Liver (tissue), 9 donors: ENCODE results near the gene ATXN3. TPM values are rescaled to one million over a fixed set of nuclear protein-coding genes. Genes with fewer than 3 reads are reported as not detected.

Source experiments
- DNase-seq: peaks from one replicate; pipeline ENCODE4 v3.0.0-alpha.2; 2017; ENCODE audit warnings: low spot score
- H3K27ac ChIP-seq, 2 donors: one replicate each; pipeline ENCODE4 v1.7.0; 2013; ENCODE audit warnings: inconsistent platforms in 2 of 2, low read length in 2 of 2, control low read depth in 1 of 2, low read depth in 1 of 2, mild to moderate bottlenecking in 1 of 2
- H3K27me3 ChIP-seq, 4 donors: one replicate each; pipeline versions ENCODE4 v1.6.1 to v1.7.0; 2013; ENCODE audit warnings: low read length in 3 of 4, inconsistent platforms in 1 of 4, mild to moderate bottlenecking in 1 of 4, moderate library complexity in 1 of 4; ENCODE audit not compliant: control insufficient read depth in 4 of 4, insufficient read depth in 4 of 4
- H3K36me3 ChIP-seq, 4 donors: one replicate each; pipeline versions ENCODE4 v1.6.1 to v1.7.0; 2013; ENCODE audit warnings: low read length in 3 of 4, mild to moderate bottlenecking in 3 of 4, low read depth in 1 of 4, moderate library complexity in 1 of 4; ENCODE audit not compliant: control insufficient read depth in 4 of 4, insufficient read depth in 3 of 4
- H3K4me1 ChIP-seq, 4 donors: one replicate each; pipeline versions ENCODE4 v1.6.1 to v1.7.0; 2013; ENCODE audit warnings: low read length in 3 of 4, mild to moderate bottlenecking in 3 of 4, moderate library complexity in 1 of 4; ENCODE audit not compliant: control insufficient read depth in 4 of 4, insufficient read depth in 4 of 4
- H3K4me3 ChIP-seq, 3 donors: one replicate each; pipeline versions ENCODE4 v1.6.1 to v1.7.0; 2013; ENCODE audit warnings: low read length in 3 of 3, control low read depth in 1 of 3, low read depth in 1 of 3, mild to moderate bottlenecking in 1 of 3
- H3K9ac ChIP-seq, 2 donors: one replicate each; pipeline ENCODE4 v1.7.0; 2013; ENCODE audit warnings: low read length in 2 of 2, mild to moderate bottlenecking in 2 of 2, moderate library complexity in 2 of 2, control low read depth in 1 of 2, low read depth in 1 of 2
- H3K9me3 ChIP-seq, 4 donors: one replicate each; pipeline versions ENCODE4 v1.6.1 to v1.7.0; 2013; ENCODE audit warnings: low read length in 3 of 4; ENCODE audit not compliant: control insufficient read depth in 4 of 4
- EGR1 ChIP-seq, 2 donors: IDR thresholded peaks; 2 replicates each; pipeline ENCODE4 v1.6.1; 2016 to 2018; ENCODE audit warnings: antibody characterized with exemption in 2 of 2, low read depth in 2 of 2
- FOXA1 ChIP-seq: IDR thresholded peaks from 2 replicates; pipeline ENCODE4 v1.6.1; 2016; ENCODE audit warnings: antibody characterized with exemption
- FOXA2 ChIP-seq: IDR thresholded peaks from 2 replicates; pipeline ENCODE4 v1.6.1; 2016; ENCODE audit warnings: antibody characterized with exemption
- GABPA ChIP-seq, 2 donors: IDR thresholded peaks in 1 of 2; conservative IDR thresholded peaks in 1 of 2; 2 replicates each; pipeline ENCODE4 v1.6.1; 2016; ENCODE audit warnings: antibody characterized with exemption in 2 of 2, mild to moderate bottlenecking in 1 of 2, moderate library complexity in 1 of 2
- HNF4A ChIP-seq, 2 donors: conservative IDR thresholded peaks; 2 replicates each; pipeline ENCODE4 v1.6.1; 2016; ENCODE audit warnings: antibody characterized with exemption in 2 of 2, mild to moderate bottlenecking in 2 of 2
- HNF4G ChIP-seq: IDR thresholded peaks from 2 replicates; pipeline ENCODE4 v1.6.1; 2016; ENCODE audit warnings: antibody characterized with exemption
- JUND ChIP-seq, 2 donors: IDR thresholded peaks; 2 replicates each; pipeline ENCODE4 v1.6.1; 2016; ENCODE audit warnings: antibody characterized with exemption in 2 of 2
- NR2F2 ChIP-seq: IDR thresholded peaks from 2 replicates; pipeline ENCODE4 v1.6.1; 2016; ENCODE audit warnings: antibody characterized with exemption
- RAD21 ChIP-seq, 2 donors: IDR thresholded peaks; 2 replicates each; pipeline ENCODE4 v1.6.1; 2016; ENCODE audit warnings: antibody characterized with exemption in 2 of 2, mild to moderate bottlenecking in 2 of 2
- RXRA ChIP-seq, 2 donors: IDR thresholded peaks; 2 replicates each; pipeline ENCODE4 v1.6.1; 2017 to 2018; ENCODE audit warnings: antibody characterized with exemption in 2 of 2, mild to moderate bottlenecking in 1 of 2
- SP1 ChIP-seq: IDR thresholded peaks from 2 replicates; pipeline ENCODE4 v1.6.1; 2018; ENCODE audit warnings: antibody characterized with exemption, mild to moderate bottlenecking
- TAF1 ChIP-seq: conservative IDR thresholded peaks from 2 replicates; pipeline ENCODE4 v1.6.1; 2016; ENCODE audit warnings: antibody characterized with exemption, mild to moderate bottlenecking
- YY1 ChIP-seq: IDR thresholded peaks from 2 replicates; pipeline ENCODE4 v1.6.1; 2016; ENCODE audit warnings: antibody characterized with exemption, mild to moderate bottlenecking
- WGBS: extraction: QIAGEN DNeasy Blood & Tissue Kit; methylation state at CpG from one replicate; pipeline ENCODE4 v1.1.7; 2013; 5-methylcytosine and 5-hydroxymethylcytosine counted together
- polyA plus RNA-seq, 2 donors: library from polyadenylated mRNA; stranded (reverse) in 1 of 2; unstranded in 1 of 2; fragments of 200-250 nt in 1 of 2; fragments of >200 nt in 1 of 2; fragmentation: Nextera tagmentation in 1 of 2; extraction: Ambion mirVana in 1 of 2; gene quantifications; one replicate each; pipeline versions ENCODE4 v1.2.1 to v1.2.3, GENCODE V29; 2013 to 2015
- total RNA-seq, 2 donors: library from RNA; depleted of rRNA; stranded (reverse); fragments of >200 nt; gene quantifications; one replicate each; pipeline ENCODE4 v1.2.3, GENCODE V29; 2014
- TF ChIP-seq, protein P1 (sequence below): IDR thresholded peaks from 2 replicates; pipeline ENCODE4 v1.6.1; 2016; ENCODE audit warnings: antibody characterized with exemption
- TF ChIP-seq, protein P2 (sequence below): fragments of 150-350 bp; IDR thresholded peaks from 2 replicates; pipeline ENCODE4 v1.5.1; 2017; ENCODE audit warnings: improper control_type of control experiment, low read depth, low read length; ENCODE audit not compliant: missing input control
- TF ChIP-seq, protein P3 (sequence below): IDR thresholded peaks from 2 replicates; pipeline ENCODE4 v1.6.1; 2016; ENCODE audit warnings: antibody characterized with exemption
- TF ChIP-seq, protein P4 (sequence below): IDR thresholded peaks from 2 replicates; pipeline ENCODE4 v1.6.1; 2016; ENCODE audit warnings: antibody characterized with exemption
- TF ChIP-seq, protein P5 (sequence below): IDR thresholded peaks from 2 replicates; pipeline ENCODE4 v1.6.1; 2016; ENCODE audit warnings: antibody characterized with exemption, mild to moderate bottlenecking
- donor health status: healthy.
- donor health status: healthy.
- donor health status: healthy.
- donor health status: healthy.
- donor health status: healthy.

ATXN3 gene
- total and polyA plus RNA-seq, 4 donors = 3.6 to 17.7 (median 9.1) TPM

DNA sequence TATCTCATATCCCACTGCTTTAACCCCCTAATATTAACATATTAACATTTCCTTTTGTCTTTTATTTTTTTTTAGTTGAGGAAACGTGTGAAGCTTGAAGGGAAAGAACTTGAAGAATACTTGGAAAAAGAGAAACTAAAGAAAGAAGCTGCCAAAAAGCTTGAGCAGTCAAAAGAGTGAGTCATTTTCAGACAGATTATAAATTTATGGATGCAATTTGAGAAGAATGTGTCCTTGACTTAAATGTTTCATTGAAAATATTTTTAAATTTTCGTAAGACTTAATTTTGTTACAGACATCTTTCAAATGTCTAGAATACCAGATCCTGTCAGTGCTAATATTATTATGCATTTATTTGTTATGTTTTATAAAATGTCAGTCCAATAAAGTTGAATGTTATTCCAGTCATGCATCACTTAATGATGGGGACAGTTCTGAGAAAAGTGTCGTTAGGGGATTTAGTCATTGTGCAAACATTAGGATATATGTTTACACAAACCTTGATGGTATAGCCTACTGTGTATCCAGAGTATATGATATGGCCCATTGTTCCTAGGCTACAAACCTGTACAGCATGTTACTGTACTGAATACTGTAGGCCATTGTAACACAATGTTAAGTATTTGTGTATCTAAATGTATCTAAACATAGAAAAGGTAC lies 48.0 kb upstream of the ATXN3 start:
- Histone ChIP-seq H3K36me3 (peaks cover 11 to 43% (median 36%) of the 10 kb centered on the region in 4 donors), H3K27ac (no peak overlapping the region), H3K4me3 (no peak overlapping the region), H3K27me3 (no peaks in the 10 kb centered on the region), H3K4me1 (peaks cover 0 to 2% (median 0%) of the 10 kb centered on the region in 4 donors), H3K9me3 (no peaks in the 10 kb centered on the region), H3K9ac (no peak overlapping the region)
- no peak for DNase-seq
- TF ChIP-seq, protein P1, sequence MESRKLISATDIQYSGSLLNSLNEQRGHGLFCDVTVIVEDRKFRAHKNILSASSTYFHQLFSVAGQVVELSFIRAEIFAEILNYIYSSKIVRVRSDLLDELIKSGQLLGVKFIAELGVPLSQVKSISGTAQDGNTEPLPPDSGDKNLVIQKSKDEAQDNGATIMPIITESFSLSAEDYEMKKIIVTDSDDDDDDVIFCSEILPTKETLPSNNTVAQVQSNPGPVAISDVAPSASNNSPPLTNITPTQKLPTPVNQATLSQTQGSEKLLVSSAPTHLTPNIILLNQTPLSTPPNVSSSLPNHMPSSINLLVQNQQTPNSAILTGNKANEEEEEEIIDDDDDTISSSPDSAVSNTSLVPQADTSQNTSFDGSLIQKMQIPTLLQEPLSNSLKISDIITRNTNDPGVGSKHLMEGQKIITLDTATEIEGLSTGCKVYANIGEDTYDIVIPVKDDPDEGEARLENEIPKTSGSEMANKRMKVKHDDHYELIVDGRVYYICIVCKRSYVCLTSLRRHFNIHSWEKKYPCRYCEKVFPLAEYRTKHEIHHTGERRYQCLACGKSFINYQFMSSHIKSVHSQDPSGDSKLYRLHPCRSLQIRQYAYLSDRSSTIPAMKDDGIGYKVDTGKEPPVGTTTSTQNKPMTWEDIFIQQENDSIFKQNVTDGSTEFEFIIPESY = no peak
- TF ChIP-seq YY1 (no peak), RXRA (IDR thresholded peaks at IDR 0.05) (no peak), SP1 (no peak), FOXA1 (no peak), JUND (IDR thresholded peaks at IDR 0.05) (no peak), HNF4A (conservative IDR thresholded peaks at IDR 0.05) (no peak), FOXA2 (no peak), RAD21 (IDR thresholded peaks at IDR 0.05) (no peak), HNF4G (no peak), GABPA (IDR thresholded peaks at IDR 0.05 in 1 of 2, conservative IDR thresholded peaks at IDR 0.05 in 1 of 2) (no peak), TAF1 (no peak), EGR1 (IDR thresholded peaks at IDR 0.05; ENCODE audit: low read depth in 2 of 2) (no peak), NR2F2 (no peak)
- TF ChIP-seq, protein P2, sequence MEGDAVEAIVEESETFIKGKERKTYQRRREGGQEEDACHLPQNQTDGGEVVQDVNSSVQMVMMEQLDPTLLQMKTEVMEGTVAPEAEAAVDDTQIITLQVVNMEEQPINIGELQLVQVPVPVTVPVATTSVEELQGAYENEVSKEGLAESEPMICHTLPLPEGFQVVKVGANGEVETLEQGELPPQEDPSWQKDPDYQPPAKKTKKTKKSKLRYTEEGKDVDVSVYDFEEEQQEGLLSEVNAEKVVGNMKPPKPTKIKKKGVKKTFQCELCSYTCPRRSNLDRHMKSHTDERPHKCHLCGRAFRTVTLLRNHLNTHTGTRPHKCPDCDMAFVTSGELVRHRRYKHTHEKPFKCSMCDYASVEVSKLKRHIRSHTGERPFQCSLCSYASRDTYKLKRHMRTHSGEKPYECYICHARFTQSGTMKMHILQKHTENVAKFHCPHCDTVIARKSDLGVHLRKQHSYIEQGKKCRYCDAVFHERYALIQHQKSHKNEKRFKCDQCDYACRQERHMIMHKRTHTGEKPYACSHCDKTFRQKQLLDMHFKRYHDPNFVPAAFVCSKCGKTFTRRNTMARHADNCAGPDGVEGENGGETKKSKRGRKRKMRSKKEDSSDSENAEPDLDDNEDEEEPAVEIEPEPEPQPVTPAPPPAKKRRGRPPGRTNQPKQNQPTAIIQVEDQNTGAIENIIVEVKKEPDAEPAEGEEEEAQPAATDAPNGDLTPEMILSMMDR = no peak
- TF ChIP-seq, protein P3, sequence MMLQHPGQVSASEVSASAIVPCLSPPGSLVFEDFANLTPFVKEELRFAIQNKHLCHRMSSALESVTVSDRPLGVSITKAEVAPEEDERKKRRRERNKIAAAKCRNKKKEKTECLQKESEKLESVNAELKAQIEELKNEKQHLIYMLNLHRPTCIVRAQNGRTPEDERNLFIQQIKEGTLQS = no peak
- TF ChIP-seq, protein P4, sequence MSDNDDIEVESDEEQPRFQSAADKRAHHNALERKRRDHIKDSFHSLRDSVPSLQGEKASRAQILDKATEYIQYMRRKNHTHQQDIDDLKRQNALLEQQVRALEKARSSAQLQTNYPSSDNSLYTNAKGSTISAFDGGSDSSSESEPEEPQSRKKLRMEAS = no peak
- TF ChIP-seq, protein P5, sequence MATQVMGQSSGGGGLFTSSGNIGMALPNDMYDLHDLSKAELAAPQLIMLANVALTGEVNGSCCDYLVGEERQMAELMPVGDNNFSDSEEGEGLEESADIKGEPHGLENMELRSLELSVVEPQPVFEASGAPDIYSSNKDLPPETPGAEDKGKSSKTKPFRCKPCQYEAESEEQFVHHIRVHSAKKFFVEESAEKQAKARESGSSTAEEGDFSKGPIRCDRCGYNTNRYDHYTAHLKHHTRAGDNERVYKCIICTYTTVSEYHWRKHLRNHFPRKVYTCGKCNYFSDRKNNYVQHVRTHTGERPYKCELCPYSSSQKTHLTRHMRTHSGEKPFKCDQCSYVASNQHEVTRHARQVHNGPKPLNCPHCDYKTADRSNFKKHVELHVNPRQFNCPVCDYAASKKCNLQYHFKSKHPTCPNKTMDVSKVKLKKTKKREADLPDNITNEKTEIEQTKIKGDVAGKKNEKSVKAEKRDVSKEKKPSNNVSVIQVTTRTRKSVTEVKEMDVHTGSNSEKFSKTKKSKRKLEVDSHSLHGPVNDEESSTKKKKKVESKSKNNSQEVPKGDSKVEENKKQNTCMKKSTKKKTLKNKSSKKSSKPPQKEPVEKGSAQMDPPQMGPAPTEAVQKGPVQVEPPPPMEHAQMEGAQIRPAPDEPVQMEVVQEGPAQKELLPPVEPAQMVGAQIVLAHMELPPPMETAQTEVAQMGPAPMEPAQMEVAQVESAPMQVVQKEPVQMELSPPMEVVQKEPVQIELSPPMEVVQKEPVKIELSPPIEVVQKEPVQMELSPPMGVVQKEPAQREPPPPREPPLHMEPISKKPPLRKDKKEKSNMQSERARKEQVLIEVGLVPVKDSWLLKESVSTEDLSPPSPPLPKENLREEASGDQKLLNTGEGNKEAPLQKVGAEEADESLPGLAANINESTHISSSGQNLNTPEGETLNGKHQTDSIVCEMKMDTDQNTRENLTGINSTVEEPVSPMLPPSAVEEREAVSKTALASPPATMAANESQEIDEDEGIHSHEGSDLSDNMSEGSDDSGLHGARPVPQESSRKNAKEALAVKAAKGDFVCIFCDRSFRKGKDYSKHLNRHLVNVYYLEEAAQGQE = no peak
- WGBS = 89% methylated on average over 3 of the region's 3 CpGs
